Activated naive CD4-positive, alpha-beta T cell treated with anti-CD3 and anti-CD28 coated beads, Interleukin-2, amount 50 U/mL, for 72 hours (primary cell): ENCODE results near the gene ATF5. TPM values are rescaled to one million over a fixed set of nuclear protein-coding genes. Genes with fewer than 3 reads are reported as not detected.
A peak's percentile ranks its signal among the peaks of the same experiment; 100 is the strongest.

Source experiments
- ATAC-seq, 2 donors: fragments of 150-1000 bp; cut with Tn5 transposase; 2 replicates each; pipeline ENCODE4 v1.10.0; 2021; ENCODE audit warnings: mild to moderate bottlenecking in 2 of 2, moderate library complexity in 2 of 2
- DNase-seq, 2 donors: peaks; one replicate each; pipeline ENCODE4 v3.0.0; 2021 to 2022; ENCODE audit warnings: low spot score in 2 of 2
- H3K27ac Mint-ChIP-seq, 2 donors: one replicate each; pipeline ENCODE4 v1.8.0; 2022; ENCODE audit warnings: mild to moderate bottlenecking in 2 of 2, mixed read lengths in 2 of 2
- H3K36me3 Mint-ChIP-seq, 2 donors: one replicate each; pipeline ENCODE4 v1.8.0; 2022; ENCODE audit warnings: mixed read lengths in 2 of 2
- H3K9me3 Mint-ChIP-seq, 2 donors: one replicate each; pipeline ENCODE4 v1.8.0; 2022; ENCODE audit warnings: mixed read lengths in 2 of 2
- total RNA-seq, 2 donors: library from RNA; stranded (reverse); gene quantifications; one replicate each; pipeline ENCODE4 v1.2.3, GENCODE V29; 2022

The ATF5 gene
- total RNA-seq, 2 donors from 2014 or later = 7.7 to 13.2 TPM

DNA sequence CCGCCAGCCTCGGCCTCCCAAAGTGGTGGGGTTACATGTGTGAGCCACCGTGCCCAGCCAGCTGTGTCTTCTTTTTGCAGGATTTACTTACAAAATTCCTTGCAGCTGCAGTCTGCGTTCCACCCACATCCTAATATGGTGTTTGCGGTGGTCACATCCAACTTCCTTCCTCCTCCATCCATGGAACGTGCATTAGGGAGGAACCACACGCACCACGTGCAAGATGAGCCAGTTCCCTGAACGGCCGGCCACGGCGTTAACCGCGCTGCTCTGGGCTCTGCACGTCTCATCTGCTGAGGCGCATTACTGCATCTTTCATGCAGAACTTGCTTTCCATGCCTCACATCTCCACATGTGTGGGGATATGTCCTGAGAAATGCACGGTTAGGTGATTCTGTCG lies 45.0 kb downstream of the ATF5 start:
- ATAC-seq = no peak
- Mint-ChIP-seq H3K27ac (peak overlapping the region in 1 of 2 donors; percentile 21), H3K36me3 (no peaks in the 10 kb centered on the region), H3K9me3 (no peaks in the 10 kb centered on the region)
- DNase-seq = no peak

DNA sequence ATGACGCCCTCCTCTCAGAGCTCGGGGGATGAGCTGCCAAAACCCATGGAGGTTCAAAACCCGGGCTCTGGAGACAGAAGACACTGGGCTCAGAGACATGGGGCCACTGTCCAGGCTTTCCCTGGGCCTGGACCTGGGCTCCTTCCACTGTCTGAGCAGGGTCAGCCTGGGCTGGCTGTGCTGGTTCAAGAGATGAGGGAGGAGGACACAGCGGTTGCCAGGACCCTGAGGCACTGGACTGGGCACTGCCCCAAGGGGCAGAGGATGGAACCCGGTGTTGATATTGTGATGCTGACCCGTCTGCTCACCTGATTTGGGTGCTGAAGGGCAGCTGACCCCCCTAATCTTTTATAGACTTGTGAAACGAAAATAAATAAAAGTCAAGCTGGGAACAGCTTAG lies 46.0 kb downstream of the ATF5 start:
- DNase-seq (no peak), ATAC-seq (no peak)
- H3K27ac Mint-ChIP-seq = no peak overlapping the region
- no peaks in the 10 kb centered on the region for H3K36me3 Mint-ChIP-seq
- no peaks in the 10 kb centered on the region for H3K9me3 Mint-ChIP-seq

GRCh38 chr19:49976496-49976895 lies 47.5 kb downstream of the ATF5 start:
- H3K9me3 Mint-ChIP-seq = no peaks in the 10 kb centered on the region
- ATAC-seq = no peak
- H3K36me3 Mint-ChIP-seq = no peaks in the 10 kb centered on the region
- DNase-seq = no peak
- H3K27ac Mint-ChIP-seq = peak overlapping the region in 1 of 2 donors; percentile 28

- no peaks in the 10 kb centered on the region for H3K9me3 Mint-ChIP-seq
- peak overlapping the region; percentile 28 to 59 for H3K27ac Mint-ChIP-seq
- ATAC-seq (no peak), DNase-seq (no peak)
- H3K36me3 Mint-ChIP-seq = no peaks in the 10 kb centered on the region
Measured at GRCh38 chr19:49977076-49977475, 48.1 kb downstream of the ATF5 start.

- no peaks in the 10 kb centered on the region for H3K36me3 Mint-ChIP-seq
- no peaks in the 10 kb centered on the region for H3K9me3 Mint-ChIP-seq
- no peak for DNase-seq
- no peak for ATAC-seq
- H3K27ac Mint-ChIP-seq = no peak overlapping the region
Measured at GRCh38 chr19:49977881-49978280, 48.9 kb downstream of the ATF5 start.

DNA sequence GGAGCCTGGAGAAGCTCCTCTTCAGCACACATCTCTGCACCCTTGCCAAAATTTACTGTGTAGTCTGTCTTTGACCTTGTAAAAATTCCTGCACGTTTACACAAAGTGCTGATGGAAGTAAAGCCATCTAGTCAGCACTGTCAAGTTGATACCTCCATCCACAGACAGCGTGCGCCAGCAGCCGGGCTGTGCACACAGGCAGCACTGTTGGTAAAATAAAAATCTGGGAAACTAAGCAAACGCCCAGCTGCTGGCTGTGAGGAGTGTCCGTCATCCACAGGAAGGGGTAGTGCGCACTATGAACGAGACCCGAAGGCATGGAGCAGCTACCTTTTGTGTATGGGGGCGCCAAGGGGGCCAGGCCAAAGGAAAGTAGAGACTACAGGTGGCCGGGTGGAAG lies 49.3 kb downstream of the ATF5 start:
- H3K27ac Mint-ChIP-seq = peak overlapping the region in 1 of 2 donors; percentile 69
- no peaks in the 10 kb centered on the region for H3K9me3 Mint-ChIP-seq
- no peak for DNase-seq
- no peaks in the 10 kb centered on the region for H3K36me3 Mint-ChIP-seq
- ATAC-seq = no peak

GRCh38 chr19:49981603-49982593 lies 52.9 kb downstream of the ATF5 start:
- H3K9me3 Mint-ChIP-seq = no peaks in the 10 kb centered on the region
- H3K27ac Mint-ChIP-seq = peak overlapping the region in 1 of 2 donors; percentile 22
- peaks cover 0 to 10% of the 10 kb centered on the region in 2 donors for H3K36me3 Mint-ChIP-seq
- no peak for ATAC-seq
- DNase-seq = no peak

Other genes starting within 250 kb of the ATF5 start
- gene ADM5, start 239.6 kb upstream of the ATF5 start, total RNA-seq = 1 to 10 TPM; 5.6 to 6.2 TPM
- gene CPT1C, start 238.1 kb upstream of the ATF5 start, total RNA-seq = 1 to 10 TPM; 4.1 to 4.3 TPM
- gene TSKS, start 165.9 kb upstream of the ATF5 start, total RNA-seq = 1 to 10 TPM in 1 of 2 donors, under 1 TPM in 1; 0.57 to 1.9 TPM
- gene AP2A1, start 162.2 kb upstream of the ATF5 start, total RNA-seq = 100 to 1,000 TPM in 1 of 2 donors, 10 to 100 TPM in 1; 79.0 to 137 TPM
- gene FUZ, start 115.9 kb upstream of the ATF5 start, total RNA-seq = 10 to 100 TPM; 14.8 to 24.8 TPM
- 10 to 100 TPM; 58.4 to 68.2 TPM for gene MED25, start 110.9 kb upstream of the ATF5 start, total RNA-seq
- gene PTOV1, start 78.0 kb upstream of the ATF5 start, total RNA-seq = 100 to 1,000 TPM; 110 TPM
- gene PNKP, start 61.6 kb upstream of the ATF5 start, total RNA-seq = 100 to 1,000 TPM in 1 of 2 donors, 10 to 100 TPM in 1; 90.6 to 119 TPM
- gene AKT1S1, start 51.9 kb upstream of the ATF5 start, total RNA-seq = 10 to 100 TPM; 16.9 to 34.4 TPM
- gene TBC1D17, start 51.5 kb upstream of the ATF5 start, total RNA-seq = 10 to 100 TPM; 28.8 to 53.0 TPM
- 10 to 100 TPM in 1 of 2 donors, 1 to 10 TPM in 1; 6.3 to 11.1 TPM for gene IL4I1, start 32.3 kb upstream of the ATF5 start, total RNA-seq
- 100 to 1,000 TPM in 1 of 2 donors, 10 to 100 TPM in 1; 82.5 to 109 TPM for gene NUP62, start 299 bp downstream of the ATF5 start, total RNA-seq
- gene SIGLEC11, start 32.0 kb downstream of the ATF5 start, total RNA-seq = not detected
- gene VRK3, start 96.2 kb downstream of the ATF5 start, total RNA-seq = 10 to 100 TPM; 54.0 to 60.0 TPM
- gene ZNF473, start 96.8 kb downstream of the ATF5 start, total RNA-seq = 10 to 100 TPM; 15.2 to 15.8 TPM
- not detected for gene IZUMO2, start 234.1 kb downstream of the ATF5 start, total RNA-seq